ENCODE results near the gene BMP6. TPM values are rescaled to one million over a fixed set of nuclear protein-coding genes. Genes with fewer than 3 reads are reported as not detected.

BMP6 gene
- total RNA-seq, 2 experiments from 2014 or later = 0.14 to 0.27 TPM

- H3K9me3 Mint-ChIP-seq (ENCODE audit: low read depth) = no peaks in the 10 kb centered on the region
- H3K4me1 Mint-ChIP-seq = no peaks in the 10 kb centered on the region
- CTCF ChIA-PET = interaction anchor here (0.6 kb wide), 1 partner anchor 9 kb away, joined by 5 read pairs; no protein-coding TSS in a partner anchor
- ATAC-seq (no peak), DNase-seq (no peak)
- intact Hi-C loops (cut with DNase I, micrococcal nuclease) = no loop called here
- H3K27ac Mint-ChIP-seq = no peak overlapping the region
- H3K36me3 Mint-ChIP-seq (ENCODE audit: low read depth) = peaks cover 32% of the 10 kb centered on the region
- H3K4me3 Mint-ChIP-seq = no peak overlapping the region
- no peaks in the 10 kb centered on the region for H3K27me3 Mint-ChIP-seq
- POLR2A ChIA-PET = no interaction called here
These were observed 153.7 kb downstream of the BMP6 start for GRCh38 chr6:7879579-7879978.

- no peaks in the 10 kb centered on the region for H3K9me3 Mint-ChIP-seq (ENCODE audit: low read depth)
- no peak overlapping the region for H3K4me3 Mint-ChIP-seq
- DNase-seq = no peak
- intact Hi-C loops (cut with DNase I, micrococcal nuclease) = no loop called here
- no peak overlapping the region for H3K27ac Mint-ChIP-seq
- no peak for ATAC-seq
- ChIA-PET POLR2A (no interaction called here), CTCF (no interaction called here)
- H3K4me1 Mint-ChIP-seq = no peaks in the 10 kb centered on the region
- peaks cover 36% of the 10 kb centered on the region for H3K36me3 Mint-ChIP-seq (ENCODE audit: low read depth)
- no peaks in the 10 kb centered on the region for H3K27me3 Mint-ChIP-seq
These were observed 154.2 kb downstream of the BMP6 start for GRCh38 chr6:7879980-7880717.

- intact Hi-C loops (cut with DNase I, micrococcal nuclease) = no loop called here
- ATAC-seq (no peak), DNase-seq (no peak)
- H3K36me3 Mint-ChIP-seq (ENCODE audit: low read depth) = peaks cover 39% of the 10 kb centered on the region
- H3K27ac Mint-ChIP-seq = no peak overlapping the region
- no peak overlapping the region for H3K4me3 Mint-ChIP-seq
- ChIA-PET POLR2A (no interaction called here), CTCF (no interaction called here)
- no peaks in the 10 kb centered on the region for H3K9me3 Mint-ChIP-seq (ENCODE audit: low read depth)
- no peaks in the 10 kb centered on the region for H3K27me3 Mint-ChIP-seq
- no peaks in the 10 kb centered on the region for H3K4me1 Mint-ChIP-seq
These were observed 154.8 kb downstream of the BMP6 start for GRCh38 chr6:7880718-7881107.

- Mint-ChIP-seq H3K36me3 (ENCODE audit: low read depth) (peaks cover 51% of the 10 kb centered on the region), H3K27ac (no peak overlapping the region), H3K4me1 (no peaks in the 10 kb centered on the region), H3K4me3 (no peak overlapping the region), H3K9me3 (ENCODE audit: low read depth) (no peaks in the 10 kb centered on the region), H3K27me3 (no peaks in the 10 kb centered on the region)
- no peak for DNase-seq
- ATAC-seq = no peak
- ChIA-PET CTCF (interaction anchor here (0.6 kb wide), 1 partner anchor 1350 kb away, joined by 4 read pairs; no protein-coding TSS in a partner anchor), POLR2A (no interaction called here)
- intact Hi-C loops (cut with DNase I, micrococcal nuclease) = no loop called here
These were observed 156.0 kb downstream of the BMP6 start for GRCh38 chr6:7881765-7882500.

GRCh38 chr6:7882505-7883257 is 156.8 kb downstream of the BMP6 start:
- Mint-ChIP-seq H3K4me1 (no peaks in the 10 kb centered on the region), H3K27ac (no peak overlapping the region), H3K36me3 (ENCODE audit: low read depth) (peaks cover 55% of the 10 kb centered on the region), H3K9me3 (ENCODE audit: low read depth) (no peaks in the 10 kb centered on the region), H3K27me3 (no peaks in the 10 kb centered on the region), H3K4me3 (no peak overlapping the region)
- DNase-seq = no peak
- CTCF ChIA-PET = no interaction called here
- ATAC-seq = no peak
- POLR2A ChIA-PET = no interaction called here
- intact Hi-C loops (cut with DNase I, micrococcal nuclease) = no loop called here

- H3K9me3 Mint-ChIP-seq (ENCODE audit: low read depth) = no peaks in the 10 kb centered on the region
- DNase-seq (no peak), ATAC-seq (no peak)
- ChIA-PET POLR2A (no interaction called here), CTCF (no interaction called here)
- intact Hi-C loops (cut with DNase I, micrococcal nuclease) = no loop called here
- no peak overlapping the region for H3K27ac Mint-ChIP-seq
- H3K4me1 Mint-ChIP-seq = no peaks in the 10 kb centered on the region
- H3K4me3 Mint-ChIP-seq = no peak overlapping the region
- H3K36me3 Mint-ChIP-seq (ENCODE audit: low read depth) = peaks cover 61% of the 10 kb centered on the region
- H3K27me3 Mint-ChIP-seq = no peaks in the 10 kb centered on the region
These were observed 157.5 kb downstream of the BMP6 start for GRCh38 chr6:7883381-7883780.

GRCh38 chr6:7886132-7886531 is 160.2 kb downstream of the BMP6 start:
- Mint-ChIP-seq H3K27me3 (no peaks in the 10 kb centered on the region), H3K4me1 (no peaks in the 10 kb centered on the region), H3K4me3 (no peak overlapping the region), H3K27ac (no peak overlapping the region), H3K9me3 (ENCODE audit: low read depth) (no peaks in the 10 kb centered on the region), H3K36me3 (ENCODE audit: low read depth) (peaks cover 68% of the 10 kb centered on the region)
- POLR2A ChIA-PET = no interaction called here
- intact Hi-C loops (cut with DNase I, micrococcal nuclease) = no loop called here
- CTCF ChIA-PET = no interaction called here
- no peak for DNase-seq
- no peak for ATAC-seq

- ChIA-PET POLR2A (no interaction called here), CTCF (interaction anchor here (0.6 to 0.7 kb wide), 2 partner anchors 24 to 514 kb away, joined by 3 read pairs; no protein-coding TSS in a partner anchor)
- ATAC-seq = no peak
- intact Hi-C loops (cut with DNase I, micrococcal nuclease) = no loop called here
- Mint-ChIP-seq H3K9me3 (ENCODE audit: low read depth) (no peaks in the 10 kb centered on the region), H3K27me3 (no peaks in the 10 kb centered on the region), H3K4me1 (no peaks in the 10 kb centered on the region), H3K4me3 (no peak overlapping the region), H3K27ac (no peak overlapping the region), H3K36me3 (ENCODE audit: low read depth) (peaks cover 73% of the 10 kb centered on the region)
- no peak for DNase-seq
These were observed 161.5 kb downstream of the BMP6 start for GRCh38 chr6:7887278-7887991.

- Mint-ChIP-seq H3K27me3 (no peaks in the 10 kb centered on the region), H3K4me1 (no peaks in the 10 kb centered on the region), H3K27ac (no peak overlapping the region), H3K9me3 (ENCODE audit: low read depth) (no peaks in the 10 kb centered on the region), H3K36me3 (ENCODE audit: low read depth) (peaks cover 72% of the 10 kb centered on the region), H3K4me3 (no peak overlapping the region)
- no peak for DNase-seq
- no peak for ATAC-seq
- POLR2A ChIA-PET = interaction anchor here (0.5 kb wide), 1 partner anchor 169 kb away, joined by 3 read pairs; no protein-coding TSS in a partner anchor
- CTCF ChIA-PET = no interaction called here
- intact Hi-C loops (cut with DNase I, micrococcal nuclease) = no loop called here
These were observed 162.9 kb downstream of the BMP6 start for GRCh38 chr6:7888587-7889357.

GRCh38 chr6:7891078-7891872 is 165.4 kb downstream of the BMP6 start:
- H3K4me1 Mint-ChIP-seq = no peaks in the 10 kb centered on the region
- H3K27me3 Mint-ChIP-seq = no peaks in the 10 kb centered on the region
- ATAC-seq (no peak), DNase-seq (no peak)
- H3K4me3 Mint-ChIP-seq = no peak overlapping the region
- POLR2A ChIA-PET = no interaction called here
- CTCF ChIA-PET = interaction anchor here (0.6 kb wide), 1 partner anchor 18 kb away, joined by 3 read pairs; no protein-coding TSS in a partner anchor
- H3K36me3 Mint-ChIP-seq (ENCODE audit: low read depth) = peaks cover 73% of the 10 kb centered on the region
- H3K9me3 Mint-ChIP-seq (ENCODE audit: low read depth) = no peaks in the 10 kb centered on the region
- intact Hi-C loops (cut with DNase I, micrococcal nuclease) = no loop called here
- H3K27ac Mint-ChIP-seq = no peak overlapping the region

All from activated CD4-positive, alpha-beta T cell treated with anti-CD3 and anti-CD28 coated beads for 36 hours (primary cell).